OCI-LY7 (cell line): ENCODE measurements around the gene NAV1. TPM values are rescaled to one million over a fixed set of nuclear protein-coding genes. Genes with fewer than 3 reads are reported as not detected.

ENCODE experiments used
- Bru-seq: library from RNA; stranded (reverse); fragments of 400-500 nt; gene quantifications from one replicate; lab custom pipeline; 2021; lab: Mats Ljungman, UMichigan
- BruChase-seq, 2 experiments: library from RNA; stranded (reverse); fragments of 400-500 nt; gene quantifications; one replicate each; lab custom pipeline; 2021; lab: Mats Ljungman, UMichigan
- BruUV-seq: library from RNA; stranded (reverse); fragments of 400-500 nt; replicated peaks from 2 replicates; lab custom pipeline; 2021; lab: Mats Ljungman, UMichigan
- CTCF ChIA-PET: fragments of 300-600 bp; sonication (Branson Sonifier 250); formaldehyde crosslinking; loops from one replicate; lab custom pipeline; 2022; ENCODE audit warnings: antibody characterized with exemption; ENCODE audit not compliant: unreplicated experiment; lab: Charles Lee
- POLR2A ChIA-PET: fragments of 300-600 bp; sonication (Branson Sonifier 250); formaldehyde crosslinking; loops from one replicate; lab custom pipeline; 2022; ENCODE audit warnings: antibody characterized with exemption; lab: Charles Lee
- DNase-seq: peaks from one replicate; pipeline ENCODE4 v3.0.0-alpha.2; 2015; ENCODE audit warnings: low spot score
- H2AFZ ChIP-seq: fragments of 200-600 bp; sonication (generic), shearing (Covaris generic); 2 replicates; pipeline ENCODE4 v1.6.1; 2014; ENCODE audit warnings: mild to moderate bottlenecking, antibody characterized with exemption, low read length, moderate library complexity
- H3K27ac ChIP-seq: fragments of 200-600 bp; sonication (generic); 2 replicates; pipeline ENCODE4 v1.5.1; 2014; ENCODE audit warnings: mixed run types, low read depth, mild to moderate bottlenecking, moderate library complexity, low read length, inconsistent platforms; ENCODE audit not compliant: poor library complexity, severe bottlenecking
- H3K36me3 ChIP-seq: fragments of 200-600 bp; sonication (generic); 2 replicates; pipeline ENCODE4 v1.6.1; 2014; ENCODE audit warnings: mild to moderate bottlenecking, antibody characterized with exemption, low read length, moderate library complexity, mixed read lengths; ENCODE audit not compliant: insufficient read depth
- H3K4me1 ChIP-seq: fragments of 200-600 bp; sonication (generic); 2 replicates; pipeline ENCODE4 v1.5.1; 2014; ENCODE audit warnings: mild to moderate bottlenecking, low read length; ENCODE audit not compliant: insufficient read depth, poor library complexity, severe bottlenecking
- H3K4me2 ChIP-seq: fragments of 200-600 bp; sonication (generic); 2 replicates; pipeline ENCODE4 v1.6.1; 2014; ENCODE audit warnings: mild to moderate bottlenecking, low read length
- H3K4me3 ChIP-seq: fragments of 200-600 bp; sonication (generic); 2 replicates; pipeline ENCODE4 v1.5.1; 2014; ENCODE audit warnings: mild to moderate bottlenecking, low read depth, low read length; ENCODE audit not compliant: poor library complexity, severe bottlenecking
- H3K79me2 ChIP-seq: fragments of 200-600 bp; sonication (generic); 2 replicates; pipeline ENCODE4 v1.6.1; 2016; ENCODE audit warnings: low read depth, mild to moderate bottlenecking, low read length, moderate library complexity, mixed read lengths; ENCODE audit not compliant: insufficient read depth
- H3K9me2 ChIP-seq: fragments of 200-600 bp; sonication (generic); 2 replicates; pipeline ENCODE4 v1.6.1; 2016; ENCODE audit warnings: mild to moderate bottlenecking, low read length, mixed read lengths; ENCODE audit not compliant: insufficient read depth
- H3K9me3 ChIP-seq: fragments of 200-600 bp; sonication (generic); 2 replicates; pipeline ENCODE4 v1.6.1; 2014; ENCODE audit warnings: mild to moderate bottlenecking, mixed run types, low read length, mixed read lengths
- H4K20me1 ChIP-seq: fragments of 200-600 bp; sonication (generic); 2 replicates; pipeline ENCODE4 v1.6.1; 2014; ENCODE audit warnings: mild to moderate bottlenecking, antibody characterized with exemption, low read length, moderate library complexity, mixed read lengths; ENCODE audit not compliant: insufficient read depth
- EZH2phosphoT487 ChIP-seq: fragments of 200-600 bp; sonication (generic); IDR thresholded peaks from 2 replicates; pipeline ENCODE4 v1.6.1; 2018; ENCODE audit warnings: low read depth, borderline replicate concordance, mild to moderate bottlenecking, mixed run types, antibody characterized with exemption, low read length, moderate library complexity, mixed read lengths
- intact Hi-C: fragments of 100-400 bp; cut with micrococcal nuclease; formaldehyde crosslinking; loops from one replicate; pipeline ENCODE4 v1.10.0; 2022; ENCODE audit not compliant: unreplicated experiment
- long read RNA-seq: library from polyadenylated mRNA; stranded (forward); transcript quantifications from one replicate; pipeline ENCODE4 v2.0.0, GENCODE V29; 2022
- total RNA-seq, 2 experiments: library from RNA; depleted of rRNA in 1 of 2; stranded (reverse); fragments of >200 nt in 1 of 2; shearing (Covaris generic) in 1 of 2; gene quantifications; 2 replicates each; pipeline ENCODE4 v1.2.3, GENCODE V29; 2014 to 2022
- TF ChIP-seq, protein P1 (sequence below): fragments of 200-600 bp; sonication (generic); conservative IDR thresholded peaks from 2 replicates; pipeline ENCODE4 v1.5.1; 2014; ENCODE audit warnings: mild to moderate bottlenecking, antibody characterized with exemption, low read length, moderate library complexity, mixed read lengths

The NAV1 gene, protein sequence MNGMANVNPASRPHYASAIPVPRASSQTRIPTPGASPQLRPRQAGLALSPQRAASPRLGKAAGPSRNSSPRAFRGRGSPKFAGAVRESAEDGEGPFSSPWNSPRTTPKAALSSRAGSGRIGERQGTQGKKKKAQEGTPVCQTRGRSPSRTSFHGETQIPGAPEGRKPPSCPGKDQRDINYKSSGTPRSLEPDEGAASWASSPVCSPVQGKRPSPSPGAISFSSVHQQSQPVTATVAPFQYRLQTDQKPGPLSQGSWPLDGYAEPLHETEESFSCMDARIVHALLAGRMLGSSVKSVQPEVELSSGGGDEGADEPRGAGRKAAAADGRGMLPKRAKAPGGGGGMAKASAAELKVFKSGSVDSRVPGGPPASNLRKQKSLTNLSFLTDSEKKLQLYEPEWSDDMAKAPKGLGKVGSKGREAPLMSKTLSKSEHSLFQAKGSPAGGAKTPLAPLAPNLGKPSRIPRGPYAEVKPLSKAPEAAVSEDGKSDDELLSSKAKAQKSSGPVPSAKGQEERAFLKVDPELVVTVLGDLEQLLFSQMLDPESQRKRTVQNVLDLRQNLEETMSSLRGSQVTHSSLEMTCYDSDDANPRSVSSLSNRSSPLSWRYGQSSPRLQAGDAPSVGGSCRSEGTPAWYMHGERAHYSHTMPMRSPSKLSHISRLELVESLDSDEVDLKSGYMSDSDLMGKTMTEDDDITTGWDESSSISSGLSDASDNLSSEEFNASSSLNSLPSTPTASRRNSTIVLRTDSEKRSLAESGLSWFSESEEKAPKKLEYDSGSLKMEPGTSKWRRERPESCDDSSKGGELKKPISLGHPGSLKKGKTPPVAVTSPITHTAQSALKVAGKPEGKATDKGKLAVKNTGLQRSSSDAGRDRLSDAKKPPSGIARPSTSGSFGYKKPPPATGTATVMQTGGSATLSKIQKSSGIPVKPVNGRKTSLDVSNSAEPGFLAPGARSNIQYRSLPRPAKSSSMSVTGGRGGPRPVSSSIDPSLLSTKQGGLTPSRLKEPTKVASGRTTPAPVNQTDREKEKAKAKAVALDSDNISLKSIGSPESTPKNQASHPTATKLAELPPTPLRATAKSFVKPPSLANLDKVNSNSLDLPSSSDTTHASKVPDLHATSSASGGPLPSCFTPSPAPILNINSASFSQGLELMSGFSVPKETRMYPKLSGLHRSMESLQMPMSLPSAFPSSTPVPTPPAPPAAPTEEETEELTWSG (N-terminal part only)
- total RNA-seq (2014; rRNA removed; shearing (Covaris generic)) (2.5 and 4.2 TPM in 2 replicates), total RNA-seq (2022) (19.8 and 20.7 TPM in 2 replicates), Bru-seq, nascent RNA (percentile 49 among the genes with signal in this experiment), BruChase-seq, experiment 1, labeled RNA remaining after a 6-hour chase (percentile 44 among the genes with signal in this experiment), BruChase-seq, experiment 2, labeled RNA remaining after a 2-hour chase (percentile 47 among the genes with signal in this experiment)
- long read RNA-seq, full-length matches to known transcripts = 1 of 27 reads
- long read RNA-seq, partial matches to known transcripts = 13 of 27 reads
- long read RNA-seq, other reads (novel, unspliced or antisense) = 13 of 27 reads

DNA sequence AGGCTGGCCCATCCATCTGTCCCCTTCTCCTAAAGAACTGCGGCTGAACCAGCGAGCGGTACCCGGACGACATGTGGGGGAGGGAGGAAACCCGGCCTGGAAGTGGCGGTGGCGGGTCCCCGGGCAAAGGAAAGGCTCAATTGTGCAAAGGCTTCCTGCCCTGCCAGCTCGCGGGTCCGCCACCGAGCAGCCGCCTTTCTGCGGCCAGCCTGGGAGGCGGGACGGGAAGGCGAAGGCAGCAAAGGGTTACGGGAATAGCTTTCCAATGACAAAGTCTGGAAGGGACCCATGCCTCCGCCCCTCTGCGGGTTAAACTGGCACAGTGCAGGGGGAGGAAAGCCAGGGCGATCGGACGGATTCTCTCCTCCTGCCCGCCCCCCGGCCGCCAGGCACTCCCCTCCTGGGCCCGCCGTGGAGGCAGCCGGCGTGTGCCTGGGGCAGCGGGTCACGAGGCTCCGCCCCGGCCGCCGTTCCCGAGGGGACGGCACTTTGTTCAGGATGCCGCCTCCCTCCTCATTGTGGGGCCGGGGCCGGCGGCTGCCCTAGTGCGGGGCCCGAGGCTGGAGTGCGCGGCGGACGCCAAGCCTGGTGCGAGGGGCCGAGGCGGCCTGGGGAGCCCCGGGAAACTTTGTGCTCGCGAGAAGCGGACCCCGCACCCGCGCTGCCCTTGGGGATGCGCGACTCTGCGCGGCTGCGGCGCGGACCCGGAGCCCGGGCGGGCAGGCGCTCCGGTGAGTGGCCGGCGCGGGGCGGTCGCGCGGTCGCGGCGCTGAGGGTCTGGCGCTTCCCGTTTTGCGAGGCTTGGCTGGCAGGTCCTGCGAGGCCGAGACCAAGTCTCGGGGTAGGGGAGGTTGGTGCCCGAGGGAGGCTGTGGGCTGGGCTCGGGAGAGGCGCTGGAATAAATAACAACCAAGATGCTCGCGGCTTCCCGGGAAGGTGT is at the start of gene NAV1:
NAV1 (plus strand) TSS at position 516 of the 940 bp plus-strand sequence. CDS start 83,758 bp downstream, outside the sequence.
- Histone ChIP-seq H3K4me3 (no peak within 1 kb of the TSS), H3K27ac (no peak within 1 kb of the TSS), H3K4me2 (no peak within 1 kb of the TSS), H3K4me1 (peaks cover 12% of the 10 kb centered on the region), H2AFZ (no peak within 1 kb of the TSS), H3K36me3 (no peaks in the 10 kb centered on the region), H4K20me1 (no peaks in the 10 kb centered on the region), H3K9me2 (no peaks in the 10 kb centered on the region), H3K9me3 (no peaks in the 10 kb centered on the region), H3K79me2 (no peaks in the 10 kb centered on the region)
- intact Hi-C loops = no loop called here
- POLR2A ChIA-PET = no interaction called here
- DNase-seq = no peak
- TF ChIP-seq, protein P1, sequence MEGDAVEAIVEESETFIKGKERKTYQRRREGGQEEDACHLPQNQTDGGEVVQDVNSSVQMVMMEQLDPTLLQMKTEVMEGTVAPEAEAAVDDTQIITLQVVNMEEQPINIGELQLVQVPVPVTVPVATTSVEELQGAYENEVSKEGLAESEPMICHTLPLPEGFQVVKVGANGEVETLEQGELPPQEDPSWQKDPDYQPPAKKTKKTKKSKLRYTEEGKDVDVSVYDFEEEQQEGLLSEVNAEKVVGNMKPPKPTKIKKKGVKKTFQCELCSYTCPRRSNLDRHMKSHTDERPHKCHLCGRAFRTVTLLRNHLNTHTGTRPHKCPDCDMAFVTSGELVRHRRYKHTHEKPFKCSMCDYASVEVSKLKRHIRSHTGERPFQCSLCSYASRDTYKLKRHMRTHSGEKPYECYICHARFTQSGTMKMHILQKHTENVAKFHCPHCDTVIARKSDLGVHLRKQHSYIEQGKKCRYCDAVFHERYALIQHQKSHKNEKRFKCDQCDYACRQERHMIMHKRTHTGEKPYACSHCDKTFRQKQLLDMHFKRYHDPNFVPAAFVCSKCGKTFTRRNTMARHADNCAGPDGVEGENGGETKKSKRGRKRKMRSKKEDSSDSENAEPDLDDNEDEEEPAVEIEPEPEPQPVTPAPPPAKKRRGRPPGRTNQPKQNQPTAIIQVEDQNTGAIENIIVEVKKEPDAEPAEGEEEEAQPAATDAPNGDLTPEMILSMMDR = no peak
- TF ChIP-seq EZH2phosphoT487 = no peak
- BruUV-seq = no TSS peak
- CTCF ChIA-PET = interaction anchor here (0.6 kb wide), 1 partner anchor 120 kb away, joined by 3 read pairs; no protein-coding TSS in a partner anchor

DNA sequence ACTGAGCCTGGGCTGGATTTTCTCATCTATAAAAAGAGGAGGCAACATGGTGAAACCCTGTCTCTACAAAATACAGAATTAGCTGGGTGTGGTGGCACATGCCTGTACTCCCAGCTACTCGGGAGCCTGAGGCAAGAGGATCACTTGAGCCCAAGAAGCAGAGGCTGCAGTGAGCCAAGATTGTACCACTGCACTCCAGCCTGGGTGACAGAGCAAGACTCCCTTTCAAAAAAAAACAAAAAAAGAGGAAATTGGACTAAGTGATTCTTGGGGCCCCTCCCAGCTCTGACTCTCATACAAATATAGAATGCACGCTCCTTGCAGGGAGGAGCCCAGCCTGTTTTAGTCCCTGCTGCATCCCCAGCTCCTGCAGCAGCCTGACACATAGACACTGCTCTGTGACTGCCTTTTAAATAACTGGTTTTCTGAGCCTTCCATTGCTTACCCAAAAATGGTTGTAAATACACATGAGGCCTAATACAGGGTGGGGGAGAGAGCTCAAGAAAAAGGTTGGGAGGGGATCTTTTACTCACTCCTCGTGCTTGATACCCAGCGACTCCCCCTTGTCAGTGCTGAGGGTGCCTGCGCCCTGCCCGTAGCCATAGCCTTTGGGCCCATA is 49.2 kb upstream of the NAV1 start:
- Histone ChIP-seq H2AFZ (no peak overlapping the region), H4K20me1 (no peaks in the 10 kb centered on the region), H3K36me3 (peaks cover 96% of the 10 kb centered on the region), H3K9me2 (no peaks in the 10 kb centered on the region), H3K79me2 (no peaks in the 10 kb centered on the region), H3K27ac (no peak overlapping the region), H3K4me1 (no peaks in the 10 kb centered on the region), H3K4me3 (no peak overlapping the region), H3K9me3 (no peaks in the 10 kb centered on the region), H3K4me2 (no peak overlapping the region)
- intact Hi-C loops = no loop called here
- ChIA-PET POLR2A (interaction anchor here (0.8 kb wide), 1 partner anchor 17 kb away, joined by 3 read pairs; no protein-coding TSS in a partner anchor), CTCF (interaction anchor here (1.1 kb wide), 1 partner anchor 22 kb away, joined by 3 read pairs; no protein-coding TSS in a partner anchor)
- no peak for DNase-seq
- no TSS peak for BruUV-seq
- TF ChIP-seq EZH2phosphoT487 = no peak
- TF ChIP-seq, protein P1 = no peak
